ENCODE results near the gene UHMK1.
"Not testable (repeated sequence)": the region's sequence is repeated elsewhere in the genome, so short reads cannot be mapped to it uniquely, and the experiment has no call there.

Gene UHMK1

GRCh38 chr1:162562470-162562828 is 64.8 kb downstream of the UHMK1 start:
- no peak for TF ChIP-seq CTCF (IDR thresholded peaks at IDR 0.05; ENCODE audit: insufficient read depth, missing control alignments)
- FAIRE-seq, result peak; percentile 77
- no peak for DNase-seq (ENCODE audit: insufficient read length, low spot score)

GRCh38 chr1:162564762-162565218 is 67.2 kb downstream of the UHMK1 start:
- no peak for TF ChIP-seq CTCF (IDR thresholded peaks at IDR 0.05; ENCODE audit: insufficient read depth, missing control alignments)
- DNase-seq (ENCODE audit: insufficient read length, low spot score), result no peak
- FAIRE-seq, result no peak

GRCh38 chr1:162565460-162565859 is 67.8 kb downstream of the UHMK1 start:
- DNase-seq (ENCODE audit: insufficient read length, low spot score), result no peak
- FAIRE-seq, result peak; percentile 21
- TF ChIP-seq CTCF (IDR thresholded peaks at IDR 0.05; ENCODE audit: insufficient read depth, missing control alignments), result no peak

- FAIRE-seq, result no peak
- TF ChIP-seq CTCF (IDR thresholded peaks at IDR 0.05; ENCODE audit: insufficient read depth, missing control alignments), result no peak
Observed at GRCh38 chr1:162566870-162567269, 69.3 kb downstream of the UHMK1 start.

GRCh38 chr1:162568802-162569201 is 71.2 kb downstream of the UHMK1 start:
- TF ChIP-seq CTCF (IDR thresholded peaks at IDR 0.05; ENCODE audit: insufficient read depth, missing control alignments), result no peak
- peak; percentile 32 for FAIRE-seq
- DNase-seq (ENCODE audit: insufficient read length, low spot score), result no peak

More at GRCh38 chr1:162566870-162567269, 69.3 kb downstream of the UHMK1 start:
- DNase-seq (ENCODE audit: insufficient read length, low spot score), result no peak

- no peak for FAIRE-seq
- no peak for TF ChIP-seq CTCF (IDR thresholded peaks at IDR 0.05; ENCODE audit: insufficient read depth, missing control alignments)
- no peak for DNase-seq (ENCODE audit: insufficient read length, low spot score)
Observed at GRCh38 chr1:162570718-162571117, 73.1 kb downstream of the UHMK1 start.

GRCh38 chr1:162571121-162571520 is 73.5 kb downstream of the UHMK1 start:
- not testable (repeated sequence) for DNase-seq (ENCODE audit: insufficient read length, low spot score); FAIRE-seq

- FAIRE-seq, result no peak
- DNase-seq (ENCODE audit: insufficient read length, low spot score), result no peak
- TF ChIP-seq CTCF (IDR thresholded peaks at IDR 0.05; ENCODE audit: insufficient read depth, missing control alignments), result no peak
Observed at GRCh38 chr1:162571696-162572095, 74.1 kb downstream of the UHMK1 start.
